WTC11 (cell line): ENCODE results near the gene CXCL3. TPM values are rescaled to one million over a fixed set of nuclear protein-coding genes. Genes with fewer than 3 reads are reported as not detected.

Experiments
- ATAC-seq: fragments of 200-7000 bp; cut with Tn5 transposase; 2 replicates; pipeline ENCODE4 v1.10.0; 2021; ENCODE audit warnings: mild to moderate bottlenecking, moderate library complexity
- CTCF ChIA-PET: fragments of 300-600 bp; sonication (Branson Sonifier 250); formaldehyde crosslinking; loops from one replicate; lab custom pipeline; 2021; ENCODE audit warnings: antibody characterized with exemption; lab: Charles Lee
- POLR2A ChIA-PET: fragments of 350-600 bp; sonication (Branson Sonifier 250); formaldehyde crosslinking; loops from one replicate; lab custom pipeline; 2021; ENCODE audit warnings: antibody characterized with exemption; lab: Charles Lee
- DNase-seq: peaks from one replicate; pipeline ENCODE4 v3.0.0; 2021; ENCODE audit warnings: low spot score
- H3K27ac Mint-ChIP-seq: 2 replicates; pipeline ENCODE4 v1.8.0; 2021; ENCODE audit warnings: mixed read lengths
- H3K27me3 Mint-ChIP-seq: 2 replicates; pipeline ENCODE4 v1.8.0; 2021; ENCODE audit warnings: low read depth, mild to moderate bottlenecking, moderate library complexity, mixed read lengths
- H3K36me3 Mint-ChIP-seq: 2 replicates; pipeline ENCODE4 v1.8.0; 2021; ENCODE audit warnings: mixed read lengths
- H3K4me1 Mint-ChIP-seq: 2 replicates; pipeline ENCODE4 v1.8.0; 2022; ENCODE audit warnings: mixed read lengths
- H3K4me3 Mint-ChIP-seq: 2 replicates; pipeline ENCODE4 v1.8.0; 2021; ENCODE audit warnings: mild to moderate bottlenecking, moderate library complexity, mixed read lengths
- H3K9me3 Mint-ChIP-seq: 2 replicates; pipeline ENCODE4 v1.8.0; 2021; ENCODE audit warnings: mixed read lengths
- GABPB1 ChIP-seq: sonication (generic); formaldehyde crosslinking; IDR thresholded peaks from 2 replicates; pipeline ENCODE4 v1.8.1; 2023; ENCODE audit warnings: mild to moderate bottlenecking, missing genetic modification reagents
- TCF7 ChIP-seq: sonication (generic); formaldehyde crosslinking; IDR thresholded peaks from 2 replicates; pipeline ENCODE4 v1.8.0; 2022; ENCODE audit warnings: mild to moderate bottlenecking, low read depth, missing genetic modification reagents, moderate library complexity
- TEAD4 ChIP-seq: sonication (generic); formaldehyde crosslinking; IDR thresholded peaks from 2 replicates; pipeline ENCODE4 v1.8.0; 2022; ENCODE audit warnings: mild to moderate bottlenecking, missing genetic modification reagents
- ZNF219 ChIP-seq: sonication (generic); formaldehyde crosslinking; IDR thresholded peaks from 2 replicates; pipeline ENCODE4 v1.8.0; 2023; ENCODE audit warnings: missing genetic modification reagents, mild to moderate bottlenecking, borderline replicate concordance
- ZNF317 ChIP-seq: sonication (generic); formaldehyde crosslinking; IDR thresholded peaks from 2 replicates; pipeline ENCODE4 v1.8.1; 2023; ENCODE audit warnings: low read depth, mild to moderate bottlenecking, moderate library complexity, missing genetic modification reagents, borderline replicate concordance
- total RNA-seq: library from RNA; stranded (reverse); gene quantifications from 3 replicates; pipeline ENCODE4 v1.2.3, GENCODE V29; 2021
- TF ChIP-seq, protein P1 (sequence below): fragments of 250-450 bp; sonication (Bioruptor Pico); IDR thresholded peaks from 2 replicates; pipeline ENCODE4 v1.9.0; 2021; ENCODE audit warnings: mild to moderate bottlenecking
- TF ChIP-seq, protein P2 (sequence below): sonication (generic); formaldehyde crosslinking; IDR thresholded peaks from 2 replicates; pipeline ENCODE4 v1.8.0; 2023; ENCODE audit warnings: mild to moderate bottlenecking, missing genetic modification reagents
- TF ChIP-seq, protein P3 (sequence below): fragments of 250-450 bp; sonication (Bioruptor Pico); IDR thresholded peaks from 2 replicates; pipeline ENCODE4 v1.9.0; 2021; ENCODE audit warnings: mild to moderate bottlenecking, borderline replicate concordance
- TF ChIP-seq, protein P4 (sequence below): sonication (generic); formaldehyde crosslinking; IDR thresholded peaks from 2 replicates; pipeline ENCODE4 v1.8.1; 2023; ENCODE audit warnings: mild to moderate bottlenecking, missing genetic modification reagents
- TF ChIP-seq, protein P5 (sequence below): sonication (generic); formaldehyde crosslinking; IDR thresholded peaks from 2 replicates; pipeline ENCODE4 v1.8.0; 2022; ENCODE audit warnings: mild to moderate bottlenecking, missing genetic modification reagents
- TF ChIP-seq, protein P6 (sequence below): sonication (generic); formaldehyde crosslinking; IDR thresholded peaks from 2 replicates; pipeline ENCODE4 v1.8.1; 2022; ENCODE audit warnings: mild to moderate bottlenecking, missing genetic modification reagents, moderate library complexity, borderline replicate concordance

Gene CXCL3
- total RNA-seq, 1 experiment from 2014 or later: 3.5 TPM

DNA sequence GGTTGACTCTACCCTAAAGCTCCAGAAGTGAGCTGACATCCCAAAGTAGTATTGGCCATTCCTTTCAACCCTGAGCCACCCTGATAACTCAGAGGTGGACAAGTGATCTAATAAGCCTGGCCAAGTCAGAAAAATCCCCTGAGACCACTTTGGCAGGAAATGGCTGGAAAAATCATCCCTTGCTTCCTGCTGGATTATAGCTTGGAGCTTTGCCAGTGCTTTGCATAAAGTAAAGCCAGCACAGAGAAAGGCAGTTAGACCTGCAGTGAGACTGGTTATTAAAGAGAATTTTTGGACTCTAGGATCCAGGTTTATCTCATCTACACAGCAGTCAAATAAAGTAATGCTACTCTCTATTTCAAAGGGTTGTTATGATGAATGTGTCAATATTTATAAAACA is 6.4 kb downstream of the CXCL3 start (continued):
- TF ChIP-seq TCF7 (CRISPR knock-in tag): no peak
- TF ChIP-seq ZNF317: no peak
- TF ChIP-seq GABPB1 (CRISPR knock-in tag): no peak
- TF ChIP-seq, protein P1, sequence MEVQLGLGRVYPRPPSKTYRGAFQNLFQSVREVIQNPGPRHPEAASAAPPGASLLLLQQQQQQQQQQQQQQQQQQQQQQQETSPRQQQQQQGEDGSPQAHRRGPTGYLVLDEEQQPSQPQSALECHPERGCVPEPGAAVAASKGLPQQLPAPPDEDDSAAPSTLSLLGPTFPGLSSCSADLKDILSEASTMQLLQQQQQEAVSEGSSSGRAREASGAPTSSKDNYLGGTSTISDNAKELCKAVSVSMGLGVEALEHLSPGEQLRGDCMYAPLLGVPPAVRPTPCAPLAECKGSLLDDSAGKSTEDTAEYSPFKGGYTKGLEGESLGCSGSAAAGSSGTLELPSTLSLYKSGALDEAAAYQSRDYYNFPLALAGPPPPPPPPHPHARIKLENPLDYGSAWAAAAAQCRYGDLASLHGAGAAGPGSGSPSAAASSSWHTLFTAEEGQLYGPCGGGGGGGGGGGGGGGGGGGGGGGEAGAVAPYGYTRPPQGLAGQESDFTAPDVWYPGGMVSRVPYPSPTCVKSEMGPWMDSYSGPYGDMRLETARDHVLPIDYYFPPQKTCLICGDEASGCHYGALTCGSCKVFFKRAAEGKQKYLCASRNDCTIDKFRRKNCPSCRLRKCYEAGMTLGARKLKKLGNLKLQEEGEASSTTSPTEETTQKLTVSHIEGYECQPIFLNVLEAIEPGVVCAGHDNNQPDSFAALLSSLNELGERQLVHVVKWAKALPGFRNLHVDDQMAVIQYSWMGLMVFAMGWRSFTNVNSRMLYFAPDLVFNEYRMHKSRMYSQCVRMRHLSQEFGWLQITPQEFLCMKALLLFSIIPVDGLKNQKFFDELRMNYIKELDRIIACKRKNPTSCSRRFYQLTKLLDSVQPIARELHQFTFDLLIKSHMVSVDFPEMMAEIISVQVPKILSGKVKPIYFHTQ (CRISPR knock-in tag): no peak
- TF ChIP-seq, protein P2, sequence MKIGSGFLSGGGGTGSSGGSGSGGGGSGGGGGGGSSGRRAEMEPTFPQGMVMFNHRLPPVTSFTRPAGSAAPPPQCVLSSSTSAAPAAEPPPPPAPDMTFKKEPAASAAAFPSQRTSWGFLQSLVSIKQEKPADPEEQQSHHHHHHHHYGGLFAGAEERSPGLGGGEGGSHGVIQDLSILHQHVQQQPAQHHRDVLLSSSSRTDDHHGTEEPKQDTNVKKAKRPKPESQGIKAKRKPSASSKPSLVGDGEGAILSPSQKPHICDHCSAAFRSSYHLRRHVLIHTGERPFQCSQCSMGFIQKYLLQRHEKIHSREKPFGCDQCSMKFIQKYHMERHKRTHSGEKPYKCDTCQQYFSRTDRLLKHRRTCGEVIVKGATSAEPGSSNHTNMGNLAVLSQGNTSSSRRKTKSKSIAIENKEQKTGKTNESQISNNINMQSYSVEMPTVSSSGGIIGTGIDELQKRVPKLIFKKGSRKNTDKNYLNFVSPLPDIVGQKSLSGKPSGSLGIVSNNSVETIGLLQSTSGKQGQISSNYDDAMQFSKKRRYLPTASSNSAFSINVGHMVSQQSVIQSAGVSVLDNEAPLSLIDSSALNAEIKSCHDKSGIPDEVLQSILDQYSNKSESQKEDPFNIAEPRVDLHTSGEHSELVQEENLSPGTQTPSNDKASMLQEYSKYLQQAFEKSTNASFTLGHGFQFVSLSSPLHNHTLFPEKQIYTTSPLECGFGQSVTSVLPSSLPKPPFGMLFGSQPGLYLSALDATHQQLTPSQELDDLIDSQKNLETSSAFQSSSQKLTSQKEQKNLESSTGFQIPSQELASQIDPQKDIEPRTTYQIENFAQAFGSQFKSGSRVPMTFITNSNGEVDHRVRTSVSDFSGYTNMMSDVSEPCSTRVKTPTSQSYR (CRISPR knock-in tag): no peak
- TF ChIP-seq, protein P3, sequence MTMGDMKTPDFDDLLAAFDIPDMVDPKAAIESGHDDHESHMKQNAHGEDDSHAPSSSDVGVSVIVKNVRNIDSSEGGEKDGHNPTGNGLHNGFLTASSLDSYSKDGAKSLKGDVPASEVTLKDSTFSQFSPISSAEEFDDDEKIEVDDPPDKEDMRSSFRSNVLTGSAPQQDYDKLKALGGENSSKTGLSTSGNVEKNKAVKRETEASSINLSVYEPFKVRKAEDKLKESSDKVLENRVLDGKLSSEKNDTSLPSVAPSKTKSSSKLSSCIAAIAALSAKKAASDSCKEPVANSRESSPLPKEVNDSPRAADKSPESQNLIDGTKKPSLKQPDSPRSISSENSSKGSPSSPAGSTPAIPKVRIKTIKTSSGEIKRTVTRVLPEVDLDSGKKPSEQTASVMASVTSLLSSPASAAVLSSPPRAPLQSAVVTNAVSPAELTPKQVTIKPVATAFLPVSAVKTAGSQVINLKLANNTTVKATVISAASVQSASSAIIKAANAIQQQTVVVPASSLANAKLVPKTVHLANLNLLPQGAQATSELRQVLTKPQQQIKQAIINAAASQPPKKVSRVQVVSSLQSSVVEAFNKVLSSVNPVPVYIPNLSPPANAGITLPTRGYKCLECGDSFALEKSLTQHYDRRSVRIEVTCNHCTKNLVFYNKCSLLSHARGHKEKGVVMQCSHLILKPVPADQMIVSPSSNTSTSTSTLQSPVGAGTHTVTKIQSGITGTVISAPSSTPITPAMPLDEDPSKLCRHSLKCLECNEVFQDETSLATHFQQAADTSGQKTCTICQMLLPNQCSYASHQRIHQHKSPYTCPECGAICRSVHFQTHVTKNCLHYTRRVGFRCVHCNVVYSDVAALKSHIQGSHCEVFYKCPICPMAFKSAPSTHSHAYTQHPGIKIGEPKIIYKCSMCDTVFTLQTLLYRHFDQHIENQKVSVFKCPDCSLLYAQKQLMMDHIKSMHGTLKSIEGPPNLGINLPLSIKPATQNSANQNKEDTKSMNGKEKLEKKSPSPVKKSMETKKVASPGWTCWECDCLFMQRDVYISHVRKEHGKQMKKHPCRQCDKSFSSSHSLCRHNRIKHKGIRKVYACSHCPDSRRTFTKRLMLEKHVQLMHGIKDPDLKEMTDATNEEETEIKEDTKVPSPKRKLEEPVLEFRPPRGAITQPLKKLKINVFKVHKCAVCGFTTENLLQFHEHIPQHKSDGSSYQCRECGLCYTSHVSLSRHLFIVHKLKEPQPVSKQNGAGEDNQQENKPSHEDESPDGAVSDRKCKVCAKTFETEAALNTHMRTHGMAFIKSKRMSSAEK (CRISPR knock-in tag): no peak
- TF ChIP-seq, protein P4, sequence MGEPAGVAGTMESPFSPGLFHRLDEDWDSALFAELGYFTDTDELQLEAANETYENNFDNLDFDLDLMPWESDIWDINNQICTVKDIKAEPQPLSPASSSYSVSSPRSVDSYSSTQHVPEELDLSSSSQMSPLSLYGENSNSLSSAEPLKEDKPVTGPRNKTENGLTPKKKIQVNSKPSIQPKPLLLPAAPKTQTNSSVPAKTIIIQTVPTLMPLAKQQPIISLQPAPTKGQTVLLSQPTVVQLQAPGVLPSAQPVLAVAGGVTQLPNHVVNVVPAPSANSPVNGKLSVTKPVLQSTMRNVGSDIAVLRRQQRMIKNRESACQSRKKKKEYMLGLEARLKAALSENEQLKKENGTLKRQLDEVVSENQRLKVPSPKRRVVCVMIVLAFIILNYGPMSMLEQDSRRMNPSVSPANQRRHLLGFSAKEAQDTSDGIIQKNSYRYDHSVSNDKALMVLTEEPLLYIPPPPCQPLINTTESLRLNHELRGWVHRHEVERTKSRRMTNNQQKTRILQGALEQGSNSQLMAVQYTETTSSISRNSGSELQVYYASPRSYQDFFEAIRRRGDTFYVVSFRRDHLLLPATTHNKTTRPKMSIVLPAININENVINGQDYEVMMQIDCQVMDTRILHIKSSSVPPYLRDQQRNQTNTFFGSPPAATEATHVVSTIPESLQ (CRISPR knock-in tag): no peak
- TF ChIP-seq, all 79 proteins: peak for 0

DNA sequence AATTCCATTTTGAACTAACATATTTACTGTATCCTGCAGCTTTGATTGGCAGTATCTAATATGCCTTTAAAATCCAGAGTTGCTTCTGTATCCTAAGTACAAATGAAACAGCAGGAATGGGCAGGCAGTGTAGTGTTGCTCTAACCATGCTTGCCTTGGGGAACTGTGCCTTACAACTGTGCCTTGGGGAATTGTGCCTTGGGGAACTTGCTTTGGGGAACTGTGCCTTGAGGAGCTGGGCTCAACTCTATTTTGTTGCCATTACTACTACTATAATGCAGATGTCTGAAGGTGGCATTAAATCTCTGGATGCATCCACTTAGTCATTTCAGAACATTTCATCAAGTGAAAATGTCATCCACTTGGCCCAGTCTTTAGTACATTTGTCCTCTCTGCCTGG is 6.9 kb downstream of the CXCL3 start:
- CTCF ChIA-PET: interaction anchor here (1.2 kb wide), 1 partner anchor 33 kb away, joined by 3 read pairs; the partner anchor contains the start of gene CXCL5
- POLR2A ChIA-PET: no interaction called here
- Mint-ChIP-seq H3K36me3 (no peaks in the 10 kb centered on the region), H3K4me3 (no peak overlapping the region), H3K27me3 (no peaks in the 10 kb centered on the region), H3K9me3 (no peaks in the 10 kb centered on the region), H3K4me1 (peaks cover 9% of the 10 kb centered on the region; the same call in 1 of the 2 replicates), H3K27ac (no peak overlapping the region)
- ATAC-seq (no peak), DNase-seq (no peak)
- TF ChIP-seq, protein P1 (CRISPR knock-in tag): no peak
- TF ChIP-seq, protein P5, sequence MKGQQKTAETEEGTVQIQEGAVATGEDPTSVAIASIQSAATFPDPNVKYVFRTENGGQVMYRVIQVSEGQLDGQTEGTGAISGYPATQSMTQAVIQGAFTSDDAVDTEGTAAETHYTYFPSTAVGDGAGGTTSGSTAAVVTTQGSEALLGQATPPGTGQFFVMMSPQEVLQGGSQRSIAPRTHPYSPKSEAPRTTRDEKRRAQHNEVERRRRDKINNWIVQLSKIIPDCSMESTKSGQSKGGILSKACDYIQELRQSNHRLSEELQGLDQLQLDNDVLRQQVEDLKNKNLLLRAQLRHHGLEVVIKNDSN (CRISPR knock-in tag): no peak
- TF ChIP-seq, protein P3 (CRISPR knock-in tag): no peak
- TF ChIP-seq TEAD4 (CRISPR knock-in tag): no peak
- TF ChIP-seq, protein P6, sequence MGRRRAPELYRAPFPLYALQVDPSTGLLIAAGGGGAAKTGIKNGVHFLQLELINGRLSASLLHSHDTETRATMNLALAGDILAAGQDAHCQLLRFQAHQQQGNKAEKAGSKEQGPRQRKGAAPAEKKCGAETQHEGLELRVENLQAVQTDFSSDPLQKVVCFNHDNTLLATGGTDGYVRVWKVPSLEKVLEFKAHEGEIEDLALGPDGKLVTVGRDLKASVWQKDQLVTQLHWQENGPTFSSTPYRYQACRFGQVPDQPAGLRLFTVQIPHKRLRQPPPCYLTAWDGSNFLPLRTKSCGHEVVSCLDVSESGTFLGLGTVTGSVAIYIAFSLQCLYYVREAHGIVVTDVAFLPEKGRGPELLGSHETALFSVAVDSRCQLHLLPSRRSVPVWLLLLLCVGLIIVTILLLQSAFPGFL (CRISPR knock-in tag): no peak
- TF ChIP-seq ZNF219 (CRISPR knock-in tag): no peak
